ENCODE measurements around the gene UQCR11. TPM values are rescaled to one million over a fixed set of nuclear protein-coding genes. Genes with fewer than 3 reads are reported as not detected.

UQCR11 gene
- total RNA-seq, 1 donor from 2014 or later: 43.4 TPM

GRCh38 chr19:1601613-1602064 lies 3.6 kb downstream of the UQCR11 start:
- TF ChIP-seq CTCF (IDR thresholded peaks at IDR 0.05; ENCODE audit: insufficient read depth, low read length, severe bottlenecking): peak; percentile 7
- Histone ChIP-seq H3K27me3 (ENCODE audit: control insufficient read depth, insufficient read depth, low read length) (no peaks in the 10 kb centered on the region), H3K36me3 (ENCODE audit: control insufficient read depth, insufficient read depth, low read length) (peaks cover 16% of the 10 kb centered on the region), H3K4me3 (ENCODE audit: low read depth, low read length) (no peak overlapping the region)
- FAIRE-seq (no peak), DNase-seq (ENCODE audit: low read depth) (no peak)

- FAIRE-seq (no peak), DNase-seq (ENCODE audit: low read depth) (no peak)
- Histone ChIP-seq H3K27me3 (ENCODE audit: control insufficient read depth, insufficient read depth, low read length) (no peaks in the 10 kb centered on the region), H3K4me3 (ENCODE audit: low read depth, low read length) (no peak overlapping the region), H3K36me3 (ENCODE audit: control insufficient read depth, insufficient read depth, low read length) (peaks cover 18% of the 10 kb centered on the region)
- TF ChIP-seq CTCF (IDR thresholded peaks at IDR 0.05; ENCODE audit: insufficient read depth, low read length, severe bottlenecking): no peak
Observed at GRCh38 chr19:1599460-1599846, 5.8 kb downstream of the UQCR11 start.

GRCh38 chr19:1598777-1599459 lies 6.3 kb downstream of the UQCR11 start:
- no peak for FAIRE-seq
- Histone ChIP-seq H3K36me3 (ENCODE audit: control insufficient read depth, insufficient read depth, low read length) (peaks cover 18% of the 10 kb centered on the region), H3K27me3 (ENCODE audit: control insufficient read depth, insufficient read depth, low read length) (no peaks in the 10 kb centered on the region), H3K4me3 (ENCODE audit: low read depth, low read length) (no peak overlapping the region)
- no peak for DNase-seq (ENCODE audit: low read depth)
- no peak for TF ChIP-seq CTCF (IDR thresholded peaks at IDR 0.05; ENCODE audit: insufficient read depth, low read length, severe bottlenecking)

- H3K27me3 ChIP-seq (ENCODE audit: control insufficient read depth, insufficient read depth, low read length): no peaks in the 10 kb centered on the region
- H3K36me3 ChIP-seq (ENCODE audit: control insufficient read depth, insufficient read depth, low read length): peaks cover 1% of the 10 kb centered on the region
- FAIRE-seq: no peak
- DNase-seq (ENCODE audit: low read depth): no peak
- H3K4me3 ChIP-seq (ENCODE audit: low read depth, low read length): peak overlapping the region; percentile 51
- TF ChIP-seq CTCF (IDR thresholded peaks at IDR 0.05; ENCODE audit: insufficient read depth, low read length, severe bottlenecking): no peak
Observed at GRCh38 chr19:1593501-1593772, 11.8 kb downstream of the UQCR11 start.

GRCh38 chr19:1592755-1593500 lies 12.3 kb downstream of the UQCR11 start, which contains the start of gene MBD3:
Gene MBD3, minus strand, starts transcription at chr19:1592865. Its CDS starts 234 bp downstream, at chr19:1592631.
- DNase-seq (ENCODE audit: low read depth): peak; percentile 78
- Histone ChIP-seq H3K27me3 (ENCODE audit: control insufficient read depth, insufficient read depth, low read length) (no peaks in the 10 kb centered on the region), H3K36me3 (ENCODE audit: control insufficient read depth, insufficient read depth, low read length) (peaks cover 1% of the 10 kb centered on the region), H3K4me3 (ENCODE audit: low read depth, low read length) (peak within 1 kb of the TSS; percentile 96)
- no peak for TF ChIP-seq CTCF (IDR thresholded peaks at IDR 0.05; ENCODE audit: insufficient read depth, low read length, severe bottlenecking)
- no peak for FAIRE-seq

All from bronchial epithelial cell (primary cell).